GM21528 (cell line): ENCODE results near the gene ZNRF1.
"Not testable (repeated sequence)": the region's sequence is repeated elsewhere in the genome, so short reads cannot be mapped to it uniquely, and the experiment has no call there.

ENCODE experiments used
- ATAC-seq: cut with Tn5 transposase; IDR thresholded peaks from one replicate; pipeline ENCODE4 v1.9.1; 2021; ENCODE audit warnings: mild to moderate bottlenecking, moderate library complexity; ENCODE audit not compliant: unreplicated experiment, low FRiP score

The ZNRF1 gene

GRCh38 chr16:75110637-75111513 lies 112.1 kb downstream of the ZNRF1 start:
- peak; percentile 66 for ATAC-seq

GRCh38 chr16:75111514-75111940 lies 112.7 kb downstream of the ZNRF1 start:
- ATAC-seq, result no peak

DNA sequence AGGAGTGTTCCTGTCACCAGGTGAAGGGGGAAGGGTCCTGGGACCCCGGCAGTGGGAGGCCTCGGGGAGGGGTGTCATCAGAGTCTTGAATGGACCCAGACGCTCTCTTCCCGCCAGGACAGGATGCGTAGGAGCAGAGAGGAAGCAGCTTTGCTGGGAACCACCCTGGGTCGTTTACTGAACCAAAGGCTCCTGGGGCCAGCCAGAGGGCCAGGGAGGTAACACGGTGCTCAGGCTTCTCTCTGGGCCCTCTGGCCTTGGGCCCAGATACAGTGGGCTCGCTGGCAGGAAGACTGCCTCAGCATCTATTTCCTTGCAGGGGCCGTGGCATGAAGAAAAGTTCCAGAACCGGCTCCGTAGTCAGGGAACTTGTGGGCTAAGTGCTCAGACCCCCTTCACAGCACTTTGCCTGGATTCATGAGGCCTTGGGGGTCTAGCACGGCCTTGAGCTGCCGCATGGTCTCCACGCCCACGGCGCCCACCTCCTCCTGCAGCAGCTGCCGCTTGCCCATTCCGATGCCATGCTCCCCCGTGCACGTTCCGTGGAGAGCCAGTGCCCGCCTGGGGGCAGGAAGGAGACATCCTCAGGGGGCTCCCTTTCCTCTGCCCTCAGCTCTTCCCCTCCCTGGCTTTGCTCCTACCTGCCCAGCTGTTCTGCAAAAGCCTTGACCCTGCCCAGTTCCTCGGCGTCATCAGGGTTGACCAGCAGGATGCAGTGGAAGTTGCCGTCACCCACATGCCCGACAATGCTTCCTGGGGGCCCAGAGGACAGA lies 113.3 kb downstream of the ZNRF1 start:
- ATAC-seq, result no peak

DNA sequence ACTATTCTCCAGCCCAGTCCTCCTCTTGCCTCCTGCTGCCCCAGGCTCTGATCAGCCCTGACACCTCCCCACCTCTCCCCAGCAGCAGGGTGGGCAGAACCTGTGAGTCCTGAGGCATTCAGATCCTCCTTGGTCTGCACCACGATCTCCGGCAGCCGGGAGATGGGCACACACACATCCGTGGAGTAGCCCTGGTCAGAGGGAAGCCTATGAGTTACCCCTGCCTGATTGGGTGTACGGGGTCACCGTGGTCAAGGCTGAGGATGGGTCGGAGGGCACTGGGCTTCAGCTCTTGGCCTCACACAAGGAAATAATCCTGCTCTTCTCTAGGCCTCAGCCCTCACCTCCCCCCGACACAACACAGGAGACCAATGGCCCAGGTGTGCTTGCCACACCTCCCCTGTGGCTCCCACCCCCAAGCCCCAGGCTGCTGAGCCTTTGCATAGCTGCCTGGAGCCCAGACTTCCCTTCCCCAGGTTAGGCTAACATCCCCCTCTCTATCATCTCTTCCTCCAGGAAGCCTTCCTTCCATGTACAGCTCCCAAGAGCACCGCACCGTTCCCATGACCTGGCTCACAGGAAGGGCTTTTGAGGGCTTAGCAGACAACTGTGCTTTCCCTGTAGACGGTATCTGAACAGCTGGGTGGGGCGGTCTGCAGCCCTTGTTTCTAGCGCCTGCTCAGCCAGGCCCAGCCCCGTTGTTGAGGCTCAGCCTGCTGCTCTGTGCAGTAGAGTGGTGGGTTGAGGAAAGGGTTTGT lies 114.1 kb downstream of the ZNRF1 start:
- no peak for ATAC-seq

DNA sequence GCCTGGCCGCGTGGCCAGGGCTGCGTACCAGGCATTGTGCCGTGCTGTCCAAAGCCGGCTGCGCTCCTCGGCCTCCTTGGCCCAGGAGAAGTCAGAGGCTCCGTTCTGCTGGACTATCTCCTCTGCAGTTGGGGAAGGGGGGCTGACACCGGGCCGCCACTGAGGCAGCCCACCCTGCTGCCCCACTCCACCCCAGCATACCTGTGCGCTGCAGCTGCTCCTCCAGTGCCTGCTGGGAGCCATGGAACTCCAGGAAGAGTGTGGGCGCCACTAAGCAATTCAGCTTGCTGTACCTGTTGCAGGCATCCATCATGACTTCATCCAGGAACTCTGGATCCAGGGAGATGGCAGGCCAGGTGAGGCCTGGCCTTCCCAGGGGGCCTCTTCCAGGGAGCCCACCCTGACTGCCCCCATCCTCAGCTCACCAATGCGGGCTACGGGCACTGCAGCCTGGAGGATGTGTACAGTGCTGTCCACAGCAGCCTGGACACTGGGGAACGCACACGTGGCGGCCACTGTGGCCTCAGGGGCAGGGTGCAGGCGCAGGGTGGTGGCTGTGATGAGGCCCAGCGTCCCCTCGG lies 114.8 kb downstream of the ZNRF1 start:
- no peak for ATAC-seq

DNA sequence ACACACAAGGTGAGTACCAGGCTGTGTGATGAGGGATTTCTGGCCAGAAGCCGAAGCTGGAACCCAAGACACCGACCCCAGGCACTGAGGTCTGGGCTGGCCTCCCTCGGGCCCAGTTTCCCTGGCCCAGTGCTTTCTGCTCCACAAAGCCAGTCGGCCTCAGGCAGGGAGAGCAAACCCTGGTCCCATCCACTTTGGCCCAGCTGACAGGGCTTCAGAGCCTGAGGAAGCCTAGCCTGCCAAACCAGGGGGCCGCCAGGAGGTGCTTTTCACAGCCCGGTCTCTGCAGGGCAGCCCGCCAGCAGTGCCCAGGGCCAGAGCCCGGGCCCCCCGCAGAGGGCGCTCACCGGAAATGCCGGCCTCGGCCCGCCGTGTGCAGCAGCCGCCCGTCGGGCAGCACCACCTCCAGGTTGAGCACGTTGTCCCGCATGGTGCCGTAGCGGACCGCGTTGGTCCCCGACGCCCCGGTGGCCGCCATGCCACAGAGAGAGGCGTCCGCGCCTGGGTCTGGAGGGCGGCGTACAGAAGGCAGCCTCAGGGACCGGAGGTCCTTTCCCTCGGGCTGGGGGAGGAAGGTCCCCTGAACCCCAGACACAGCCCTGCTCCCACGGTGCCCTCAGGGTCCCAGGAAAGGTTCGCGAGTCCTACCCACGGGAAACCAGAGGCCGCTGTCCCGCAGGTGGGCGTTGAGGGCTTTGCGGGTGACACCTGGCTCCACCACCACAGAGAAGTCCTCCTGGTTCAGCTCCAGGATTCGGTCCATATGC lies 115.5 kb downstream of the ZNRF1 start:
- ATAC-seq, result no peak

GRCh38 chr16:75114946-75115825 lies 116.4 kb downstream of the ZNRF1 start:
- ATAC-seq, result no peak

GRCh38 chr16:75116081-75116910 lies 117.5 kb downstream of the ZNRF1 start, which contains the start of gene LDHD:
TSS of gene LDHD (minus strand) at chr16:75116780. CDS start at chr16:75116720, 60 bp downstream.
- no peak for ATAC-seq

DNA sequence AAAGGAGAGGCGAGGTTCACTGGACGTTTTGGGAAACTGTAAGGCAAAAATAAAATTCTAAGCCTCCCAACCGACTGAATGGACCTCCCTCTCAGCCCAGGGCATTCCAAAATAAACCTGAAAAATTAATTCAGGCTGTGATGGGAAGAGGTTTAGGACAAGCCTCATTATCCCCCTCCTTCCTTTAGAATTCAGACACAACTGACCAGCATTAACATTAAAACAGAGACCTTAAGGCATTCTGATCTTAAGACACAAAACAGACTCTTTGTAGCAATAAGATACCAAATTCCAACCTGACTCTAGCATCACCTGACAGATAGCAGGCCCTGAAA lies 118.1 kb downstream of the ZNRF1 start:
- ATAC-seq, result no peak

GRCh38 chr16:75118943-75119539 lies 120.2 kb downstream of the ZNRF1 start:
- no peak for ATAC-seq

GRCh38 chr16:75120253-75120652 lies 121.4 kb downstream of the ZNRF1 start:
- no peak for ATAC-seq

GRCh38 chr16:75121949-75122568 lies 123.2 kb downstream of the ZNRF1 start:
- no peak for ATAC-seq

DNA sequence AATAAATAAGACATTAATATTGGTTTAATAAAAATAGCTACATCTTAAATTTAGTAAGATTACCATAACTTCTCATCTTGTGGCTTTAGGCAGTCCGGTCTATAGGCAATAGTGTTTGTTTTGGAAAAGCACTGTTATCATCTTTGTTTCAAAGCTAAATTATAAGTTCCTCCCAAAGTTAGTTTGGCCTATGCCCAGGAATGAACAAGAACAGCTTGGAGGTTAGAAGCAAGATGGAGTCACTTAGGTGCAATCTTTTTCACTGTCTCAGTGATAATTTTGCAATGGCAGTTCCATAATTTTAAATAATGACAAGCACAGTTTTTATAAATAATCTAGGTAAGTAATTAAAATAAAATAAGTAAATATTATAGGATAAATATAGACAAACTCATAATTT lies 123.8 kb downstream of the ZNRF1 start:
- ATAC-seq, result no peak

- ATAC-seq, result no peak
Observed at GRCh38 chr16:75127713-75128415, 129.0 kb downstream of the ZNRF1 start.

- ATAC-seq, result not testable (repeated sequence)
Observed at GRCh38 chr16:75129421-75130149, 130.8 kb downstream of the ZNRF1 start.
